EH (cell line): Measurements from ENCODE around the gene HSDL2.
"Not testable (repeated sequence)": the region's sequence is repeated elsewhere in the genome, so short reads cannot be mapped to it uniquely, and the experiment has no call there.

ENCODE experiments used
- DNase-seq: peaks from one replicate; pipeline ENCODE4 v3.0.0-alpha.2; 2015; ENCODE audit warnings: low read depth

Gene HSDL2

DNA sequence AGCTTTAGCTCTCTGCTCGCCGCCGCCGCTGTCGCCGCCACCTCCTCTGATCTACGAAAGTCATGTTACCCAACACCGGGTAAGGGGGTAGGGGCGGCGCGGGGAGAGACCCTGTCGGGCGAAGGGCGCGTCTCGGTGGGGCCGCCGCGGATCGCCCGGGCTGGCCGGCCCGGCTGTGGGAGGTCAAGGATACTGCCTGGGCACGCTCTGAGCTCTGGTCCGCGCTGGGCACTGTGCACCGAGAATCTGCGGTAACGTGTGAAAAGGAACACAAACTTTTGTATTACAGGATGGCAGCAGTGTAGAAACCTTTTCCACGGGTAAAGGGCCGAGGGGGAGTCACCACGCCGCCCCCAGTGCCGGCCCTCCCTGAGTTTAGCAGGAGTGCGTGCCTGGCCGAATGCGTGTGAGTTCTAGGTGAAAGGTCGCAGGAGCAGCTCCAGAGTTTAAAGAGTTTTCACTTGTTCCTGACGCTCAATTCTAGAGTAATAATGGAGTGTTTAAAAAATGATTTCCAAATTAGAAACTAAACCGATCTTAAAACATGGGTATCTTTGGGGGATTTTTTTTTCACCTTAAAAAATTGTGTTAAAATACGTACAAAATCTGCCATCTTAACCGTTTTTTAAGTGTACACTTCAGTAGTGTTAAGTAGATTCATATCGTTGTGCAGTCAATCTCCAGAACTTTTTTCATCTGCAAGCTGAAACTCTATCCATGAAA lies at the start of gene HSDL2:
Gene HSDL2 (plus strand): TSS at position 7 of the 723 bp plus-strand sequence. CDS start 56 bp downstream, at position 63.
- DNase-seq: no peak

DNA sequence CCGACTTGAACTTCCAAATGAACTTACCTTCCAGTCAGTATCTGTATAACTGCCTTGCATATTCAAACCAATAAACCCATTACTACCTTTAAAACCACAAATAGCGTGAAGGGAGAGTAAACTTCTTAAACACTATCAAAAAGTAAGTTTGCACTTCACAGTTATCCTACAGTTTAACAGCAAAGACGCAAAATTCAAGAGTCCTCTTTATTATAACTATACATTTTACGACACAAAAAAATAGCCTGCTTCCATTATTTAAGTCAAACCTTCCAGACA lies 48.3 kb upstream of the HSDL2 start:
- DNase-seq: no peak

DNA sequence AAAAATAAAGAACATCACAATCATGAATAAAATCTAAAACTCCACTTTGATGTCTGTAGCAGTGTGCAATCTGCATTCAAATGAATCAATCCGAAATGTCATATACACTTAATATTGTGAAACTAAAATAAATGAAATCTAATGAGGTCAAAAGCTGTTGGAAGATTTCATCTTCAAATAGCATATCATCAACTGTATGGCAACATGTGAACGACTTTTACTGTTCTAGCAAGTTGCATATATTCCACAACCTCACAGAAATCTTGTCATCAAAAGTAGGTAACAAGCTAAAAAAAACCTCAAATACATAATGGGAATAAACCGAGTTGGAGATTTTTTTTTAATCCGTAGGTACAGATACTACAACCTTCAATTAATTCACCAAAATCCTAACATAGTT lies 47.7 kb upstream of the HSDL2 start:
- peak; percentile 16 for DNase-seq

DNA sequence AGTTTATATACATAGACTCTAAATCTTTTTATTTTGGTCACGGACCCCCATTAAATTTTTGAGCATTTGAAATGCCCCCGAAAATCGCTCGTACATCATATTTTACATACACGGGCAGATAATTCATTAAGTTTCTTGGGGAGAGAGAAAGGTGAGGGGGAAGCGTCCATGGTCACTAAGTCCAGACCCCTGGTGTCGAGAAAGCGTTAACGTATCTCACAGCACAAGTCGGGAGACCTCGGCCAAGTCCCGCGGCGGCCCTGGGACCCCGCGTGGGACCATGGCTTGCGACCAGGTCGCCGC lies 47.3 kb upstream of the HSDL2 start:
- no peak for DNase-seq

DNA sequence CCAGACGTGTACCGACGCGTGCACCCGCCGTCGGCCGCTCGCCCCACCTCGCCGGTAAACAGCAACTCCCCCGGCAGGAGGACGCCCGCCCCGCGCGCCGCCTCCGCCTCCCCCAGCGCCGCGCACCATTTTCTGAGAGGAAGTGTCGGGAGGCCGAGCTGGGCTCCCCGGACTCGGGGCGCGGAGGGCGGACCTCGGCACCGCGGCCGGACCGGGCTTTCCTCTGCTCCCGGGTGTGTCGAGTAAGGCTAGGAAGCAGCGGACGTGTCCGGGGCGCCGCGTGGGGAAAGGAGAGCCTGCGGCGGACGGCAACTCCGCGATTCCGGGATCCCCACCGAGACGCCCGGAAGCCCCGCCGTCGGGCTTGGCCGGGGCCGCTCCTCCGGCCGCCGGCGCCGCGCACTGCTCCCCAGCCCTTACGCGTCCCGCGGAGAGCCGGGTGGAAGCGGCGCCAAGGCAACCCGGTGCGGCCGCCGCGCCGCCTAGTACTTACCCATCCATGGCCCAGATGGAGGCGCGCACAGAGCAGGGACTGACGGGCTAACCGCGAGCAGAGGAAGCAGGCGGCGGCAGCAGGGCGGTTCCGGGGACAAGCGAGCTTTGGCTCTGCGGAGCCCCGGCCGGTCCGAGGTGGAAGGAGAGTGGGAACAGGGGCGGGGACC lies 46.8 kb upstream of the HSDL2 start, which contains the start of gene PTBP3:
Gene PTBP3 (minus strand): TSS at position 643 of the 662 bp plus-strand sequence. CDS start 35,754 bp downstream, outside the sequence.
- DNase-seq: peak; percentile 77

DNA sequence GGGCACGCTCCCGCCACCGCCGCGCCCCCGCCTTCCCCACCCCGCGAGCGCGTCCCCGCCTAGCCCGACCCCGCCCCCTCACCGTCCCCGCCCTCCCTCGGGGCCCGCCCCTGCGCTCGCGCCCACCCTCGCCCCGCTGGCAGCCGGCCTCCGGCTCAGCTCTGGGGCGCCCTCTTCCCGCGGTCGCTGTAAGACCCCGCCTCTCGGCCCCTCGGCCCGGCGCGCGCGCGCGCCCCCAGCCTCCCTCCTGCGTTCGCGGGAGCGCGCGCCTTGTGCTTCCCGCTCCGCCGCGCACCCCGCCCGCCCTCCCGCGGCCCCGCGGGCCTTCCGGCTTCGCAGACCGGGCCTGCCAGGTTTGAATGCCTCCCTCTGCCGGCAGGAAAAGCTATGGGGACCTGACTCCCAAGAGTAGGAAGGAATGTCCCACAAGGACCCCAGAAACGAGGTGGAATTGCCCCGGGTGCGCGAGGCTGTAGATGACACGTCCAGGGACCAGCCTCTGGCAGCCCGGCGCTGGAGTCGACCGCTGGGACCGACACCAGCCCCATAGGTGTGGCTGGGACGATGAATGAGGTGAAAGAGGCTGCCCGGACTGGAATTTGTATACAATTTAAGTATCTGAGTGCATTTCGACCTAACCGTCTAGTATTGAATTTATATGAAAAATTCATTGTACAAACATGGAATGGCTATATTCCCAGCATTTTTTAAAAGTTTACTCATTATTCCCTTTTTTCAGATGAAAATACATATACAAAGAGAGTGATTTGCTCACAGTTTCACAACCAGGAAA lies 46.1 kb upstream of the HSDL2 start:
- peak; percentile 94 for DNase-seq

DNA sequence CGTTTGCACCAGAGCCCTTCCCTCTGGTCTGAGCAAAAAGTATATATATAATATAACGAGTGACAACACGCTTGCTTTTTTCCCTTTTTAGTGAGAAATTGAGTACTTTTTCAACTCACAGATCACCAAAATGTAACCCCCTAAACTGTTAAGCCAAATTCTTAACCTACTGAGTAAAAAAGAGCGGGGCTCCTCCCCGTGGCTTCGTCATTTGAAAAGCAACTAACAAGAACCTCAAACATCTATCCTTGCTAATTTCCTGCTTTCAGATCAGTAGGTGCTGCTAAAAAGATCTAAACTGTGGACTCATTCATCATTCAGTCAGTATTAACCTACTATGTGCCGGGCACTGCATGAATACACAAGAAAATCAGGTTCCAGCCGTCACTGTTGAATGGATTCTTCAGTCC lies 45.5 kb upstream of the HSDL2 start:
- peak; percentile 43 for DNase-seq

DNA sequence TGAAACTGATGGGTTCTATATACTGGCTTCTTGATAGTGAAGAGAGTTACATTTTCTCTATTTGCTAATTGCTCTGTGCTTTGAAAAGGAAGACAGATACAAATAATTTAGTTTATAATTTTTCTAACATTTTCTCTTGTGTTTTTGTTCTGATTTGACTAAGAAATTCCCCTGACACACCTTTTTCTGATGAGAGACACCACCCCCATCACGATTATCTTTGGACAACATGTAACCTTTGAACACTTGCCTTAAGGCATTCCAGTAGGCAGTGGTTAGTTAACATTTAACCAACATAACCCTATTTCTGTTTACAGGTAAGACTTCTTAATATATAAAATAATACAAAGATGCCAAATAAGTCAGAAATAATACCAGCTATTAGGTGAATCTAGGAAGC lies 42.4 kb upstream of the HSDL2 start:
- no peak for DNase-seq

DNA sequence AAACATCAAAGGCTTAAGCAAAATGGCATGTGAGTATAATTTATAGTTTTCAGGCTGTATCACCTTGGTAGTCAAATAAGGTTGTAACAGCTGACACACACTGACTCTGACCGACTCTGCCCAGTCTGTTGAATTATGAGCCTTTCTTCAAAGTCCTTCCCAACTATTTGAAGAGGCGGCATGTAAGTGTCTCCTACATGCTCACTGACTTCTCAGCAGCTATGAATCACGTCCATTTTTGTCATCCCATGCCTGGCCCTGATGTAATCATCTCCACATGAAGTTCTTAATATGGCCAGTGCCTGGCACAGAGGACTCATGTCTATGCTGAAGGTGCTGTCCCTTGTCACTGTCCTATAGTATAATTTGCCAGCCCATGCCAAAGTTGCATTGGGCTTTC lies 41.3 kb upstream of the HSDL2 start:
- peak; percentile 90 for DNase-seq

DNA sequence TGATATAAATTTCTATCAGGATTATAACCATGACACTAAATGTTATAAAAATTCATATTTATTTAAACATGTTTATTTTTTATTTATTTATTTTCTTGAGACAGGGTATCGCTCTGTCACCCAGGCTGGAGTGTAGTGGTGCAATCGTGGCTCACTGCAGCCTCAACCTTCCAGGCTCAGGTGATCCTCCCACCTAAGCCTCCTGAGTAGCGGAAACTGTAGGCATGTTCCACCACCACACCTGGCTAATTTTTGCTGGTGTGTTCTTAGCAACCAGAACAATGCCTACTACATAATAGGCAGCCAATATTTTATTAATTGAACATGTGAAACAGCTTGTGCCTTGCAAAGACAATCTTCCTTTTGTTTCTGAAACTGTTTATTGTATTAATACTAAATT lies 40.0 kb upstream of the HSDL2 start:
- no peak for DNase-seq

DNA sequence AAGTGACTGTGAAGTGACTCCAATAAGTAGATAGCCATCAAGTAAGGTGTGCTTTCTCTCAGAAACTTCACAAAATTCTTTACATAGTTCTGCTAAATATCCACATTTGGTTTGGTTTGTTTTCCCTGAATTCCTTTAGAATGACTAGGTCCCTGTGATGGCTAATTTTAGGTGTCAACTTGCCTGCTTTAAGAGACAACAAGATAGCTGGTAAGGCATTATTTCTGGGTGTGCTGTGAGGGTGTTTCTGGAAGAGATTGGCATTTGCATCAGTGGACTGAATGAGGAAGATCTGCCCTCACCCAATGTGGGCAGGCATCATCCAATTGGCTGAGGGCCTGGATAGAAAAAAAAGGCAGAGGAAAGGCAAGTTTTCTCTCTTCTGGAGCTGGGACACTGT lies 38.2 kb upstream of the HSDL2 start:
- peak; percentile 84 for DNase-seq

DNA sequence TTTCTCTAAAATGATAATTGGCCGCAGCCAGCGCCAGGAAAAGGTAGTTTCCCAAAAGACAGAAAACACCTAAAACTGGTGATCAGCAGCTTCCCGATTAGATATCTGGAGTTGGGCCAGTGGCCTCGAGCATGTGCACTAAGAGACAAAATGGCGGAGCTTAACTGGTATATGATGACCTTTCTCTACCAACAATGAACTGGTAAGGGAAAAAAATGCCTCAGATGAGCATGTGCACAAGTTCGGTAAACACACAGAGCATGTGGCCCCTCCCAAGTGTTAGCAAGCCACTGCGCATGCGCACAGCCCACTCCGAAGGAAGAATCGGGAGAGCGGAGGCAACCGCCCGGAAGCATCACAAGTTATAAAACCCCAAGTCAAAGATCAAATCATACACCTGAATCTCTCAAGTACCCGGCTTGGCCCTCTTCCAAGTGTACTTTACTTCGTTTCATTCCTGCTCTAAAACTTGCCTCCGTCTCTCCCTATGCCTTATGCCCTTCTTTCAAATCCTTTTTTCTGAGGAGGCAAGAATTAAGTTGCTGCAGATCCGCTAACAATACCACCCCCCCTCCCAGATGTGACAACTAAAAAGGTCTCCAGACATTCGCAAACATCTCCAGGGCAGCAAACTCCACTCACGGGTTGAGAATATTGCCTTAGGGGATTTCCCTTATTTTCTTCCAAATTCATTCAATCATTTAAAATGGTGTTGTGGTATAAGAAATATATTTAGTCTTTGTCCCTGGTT lies 31.5 kb upstream of the HSDL2 start:
- DNase-seq: peak; percentile 62

DNA sequence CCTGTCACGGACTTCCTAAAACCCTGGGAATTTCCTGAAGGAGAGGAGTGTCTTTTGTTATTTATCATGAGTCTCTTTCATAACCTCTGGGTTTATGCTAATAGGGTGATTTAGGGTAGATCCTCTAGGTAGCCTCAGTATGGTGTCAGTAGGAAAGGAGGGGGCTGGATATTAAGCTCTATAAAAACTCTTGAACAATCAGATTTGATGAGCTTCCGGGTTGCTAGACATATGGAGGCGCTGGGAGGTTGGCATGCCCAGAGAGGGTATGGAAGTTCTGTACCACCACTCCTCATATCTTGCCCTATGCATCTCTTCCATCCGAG lies 30.9 kb upstream of the HSDL2 start:
- DNase-seq: no peak

DNA sequence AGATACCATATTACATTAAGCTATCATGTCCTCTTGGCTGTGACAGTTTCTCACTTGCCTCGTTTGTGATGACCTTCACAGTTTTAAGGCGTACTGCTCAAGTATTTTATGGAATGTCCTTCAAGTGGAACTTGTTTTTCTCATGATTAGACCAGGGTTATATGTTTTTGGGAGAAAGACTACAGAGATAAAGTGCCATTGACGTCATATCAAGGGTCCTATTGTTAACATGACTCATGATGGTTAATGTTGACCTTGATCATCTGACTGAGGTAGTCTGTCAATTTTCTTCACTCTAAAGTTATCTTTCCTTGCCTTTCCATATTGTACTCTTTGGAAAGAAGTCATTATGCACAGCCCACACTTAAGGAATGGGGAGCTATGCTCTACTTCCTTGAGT lies 28.7 kb upstream of the HSDL2 start:
- DNase-seq: no peak

DNA sequence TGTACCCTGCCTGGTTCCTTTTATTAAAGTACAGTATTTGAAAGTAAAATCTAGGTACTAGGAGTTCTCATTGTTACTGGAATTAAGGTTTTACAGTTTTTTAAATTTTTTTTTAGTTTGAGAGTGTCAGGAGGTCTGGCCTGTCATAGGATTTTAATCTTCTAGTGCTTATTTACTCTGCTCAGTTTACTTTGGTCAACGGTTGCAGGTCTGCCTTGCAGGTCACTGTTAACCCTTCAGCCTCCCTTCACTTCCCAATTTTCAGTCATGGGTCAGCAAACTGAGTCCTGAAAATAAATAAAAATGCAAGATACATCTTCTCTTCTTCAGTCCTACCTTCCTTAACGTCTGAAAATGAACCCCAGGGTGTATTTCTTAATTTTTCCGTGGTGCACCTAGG lies 27.7 kb upstream of the HSDL2 start:
- no peak for DNase-seq

DNA sequence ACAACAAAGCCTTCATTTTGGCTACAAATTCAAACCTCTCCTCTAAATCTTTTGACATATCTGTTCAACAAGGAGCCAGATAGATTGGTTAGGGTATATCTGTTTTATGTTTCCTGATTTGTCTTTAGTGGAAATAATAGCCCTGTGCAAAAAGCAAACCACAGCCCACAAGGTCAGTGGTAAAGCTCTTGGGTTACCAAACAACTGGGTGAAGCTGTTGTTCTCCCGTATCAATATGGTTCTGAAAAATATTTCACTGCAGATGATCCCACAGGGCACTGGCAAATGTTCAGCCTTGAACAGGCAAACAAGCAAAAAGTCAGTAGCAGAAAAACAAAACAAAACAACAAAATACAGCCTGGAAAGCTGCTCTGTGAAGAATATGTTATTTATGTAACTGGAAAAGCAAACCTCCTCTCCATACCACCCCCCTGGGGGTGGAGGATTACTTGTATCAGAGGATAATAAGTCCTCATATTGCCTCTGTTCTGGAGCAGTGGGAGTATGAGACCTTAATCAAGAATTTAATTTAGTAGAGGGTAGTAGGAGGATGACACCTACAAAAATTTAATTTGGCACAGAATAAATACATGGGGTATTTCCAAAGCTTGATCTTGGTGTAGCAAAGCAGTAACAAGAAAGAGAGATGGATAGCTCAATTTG lies 25.7 kb upstream of the HSDL2 start:
- DNase-seq: no peak

DNA sequence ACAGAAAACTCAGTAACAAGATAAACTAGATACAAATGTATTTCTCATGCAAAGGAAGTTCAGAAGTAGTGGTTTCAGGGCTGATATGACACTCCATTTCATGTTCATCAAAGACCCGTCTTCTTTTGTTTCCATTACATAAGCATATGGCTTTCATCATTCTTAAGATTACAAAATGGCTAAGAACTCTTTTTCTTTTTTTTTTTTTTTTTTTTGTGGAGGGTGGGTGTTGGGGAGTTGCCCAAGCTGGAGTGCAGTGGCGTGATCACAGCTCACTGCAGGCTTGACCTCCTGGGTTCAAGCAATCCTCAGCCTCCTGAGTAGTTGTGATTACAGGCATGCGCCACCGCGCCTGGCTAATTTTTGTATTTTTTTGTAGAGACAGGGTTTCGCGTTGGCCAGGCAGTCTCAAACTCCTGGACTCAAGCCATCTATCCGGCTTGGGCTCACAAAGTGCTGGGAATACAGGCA lies 24.4 kb upstream of the HSDL2 start:
- no peak for DNase-seq

DNA sequence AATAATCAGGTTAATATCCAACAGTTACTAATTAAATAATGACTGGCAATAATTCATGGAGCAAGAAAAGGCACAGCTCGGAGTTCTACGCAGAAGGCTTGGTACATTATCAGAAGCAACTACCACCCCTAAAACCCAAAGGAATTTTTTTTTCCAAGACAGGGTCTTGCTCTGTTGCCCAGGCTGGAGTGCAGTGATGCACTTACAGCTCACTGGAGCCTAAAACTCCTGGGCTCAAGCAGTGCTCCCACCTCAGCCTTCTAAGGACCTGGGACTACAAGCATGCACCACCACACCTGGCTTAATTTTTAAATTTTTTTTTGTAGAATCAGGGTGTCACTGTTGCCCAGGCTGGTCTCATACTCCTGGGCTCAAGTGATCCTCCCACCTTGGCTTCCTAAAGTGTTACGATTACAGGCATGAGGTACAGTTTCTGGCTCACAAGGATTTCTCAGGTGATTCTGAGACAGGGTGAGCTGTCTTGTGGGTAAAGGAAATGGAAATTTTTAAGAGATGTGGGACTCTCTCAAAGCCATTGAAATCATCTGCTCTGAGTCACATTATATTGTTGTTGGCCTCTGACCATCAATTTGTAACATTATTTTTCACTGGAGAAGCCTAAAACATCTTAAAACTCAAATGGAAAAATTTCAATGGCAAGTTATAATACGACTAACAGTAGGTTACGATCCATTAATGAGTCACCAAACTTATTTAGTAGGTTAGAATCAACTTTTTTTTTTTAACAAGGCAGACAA lies 19.7 kb upstream of the HSDL2 start:
- DNase-seq: peak; percentile 76

DNA sequence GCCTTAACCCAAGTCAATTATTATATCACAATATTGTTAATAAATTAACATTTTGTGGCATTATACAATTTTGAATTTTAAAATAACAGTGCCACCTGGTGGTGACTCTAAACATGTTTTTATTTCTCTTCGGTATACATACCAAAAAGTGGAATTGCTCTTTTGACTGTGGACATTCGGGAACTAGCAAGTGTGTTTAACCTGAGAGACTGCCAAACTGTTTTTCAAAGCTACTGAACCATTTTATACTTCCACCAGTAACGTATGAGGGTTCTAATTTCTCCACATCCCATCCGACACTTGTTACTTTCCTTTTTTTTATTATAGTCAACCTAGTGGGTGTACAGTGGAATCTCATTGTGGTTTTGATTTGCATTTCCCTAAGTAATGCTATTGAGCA lies 18.3 kb upstream of the HSDL2 start:
- peak; percentile 56 for DNase-seq

DNA sequence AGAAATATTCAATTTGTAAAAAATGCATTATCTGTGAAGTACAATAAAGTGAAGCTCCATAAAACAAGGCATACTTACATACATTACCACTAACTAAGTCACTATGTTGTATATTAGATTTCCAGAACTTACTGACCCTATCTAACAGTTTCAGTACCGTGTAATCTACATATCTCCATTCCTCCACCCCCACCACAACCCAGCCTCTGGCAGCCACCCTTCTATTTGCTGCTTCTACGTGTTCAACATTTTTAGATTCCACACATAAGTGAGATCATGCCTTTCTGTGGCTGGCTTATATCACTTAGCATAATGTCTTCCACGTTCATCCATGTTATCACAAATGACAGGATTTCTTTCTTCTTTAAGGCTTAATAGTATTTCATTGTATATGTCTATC lies 15.1 kb upstream of the HSDL2 start:
- DNase-seq: no peak

DNA sequence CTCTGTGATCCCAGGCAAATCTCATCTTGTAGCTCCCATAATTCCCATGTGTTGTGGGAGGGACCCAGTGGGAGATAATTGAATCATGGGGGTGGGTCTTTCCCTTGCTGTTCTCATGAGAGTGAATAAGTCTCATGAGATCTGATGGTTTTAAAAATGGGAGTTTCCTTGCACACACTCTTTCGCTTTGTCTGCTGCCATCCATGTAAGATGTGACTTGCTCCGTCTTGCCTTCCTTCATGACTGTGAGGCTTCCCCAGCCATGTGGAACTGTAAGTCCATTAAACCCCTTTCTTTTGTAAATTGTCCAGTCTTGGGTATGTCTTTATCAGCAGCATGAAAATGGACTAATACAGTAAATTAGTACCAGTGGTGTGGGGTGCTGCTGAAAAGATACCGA lies 14.7 kb upstream of the HSDL2 start:
- not testable (repeated sequence) for DNase-seq
